GM12878 (cell line): ENCODE results near the gene MS4A4E.

ENCODE experiments used
- BCL11A ChIP-seq: IDR thresholded peaks from 2 replicates; pipeline ENCODE4 v1.6.1; 2011; ENCODE audit warnings: low read depth, low read length
- CBX5 ChIP-seq: sonication (generic); IDR thresholded peaks from 2 replicates; pipeline ENCODE4 v1.6.1; 2016; ENCODE audit warnings: low read depth, moderate library complexity, mild to moderate bottlenecking, inconsistent platforms
- CEBPB ChIP-seq, 2 experiments: fragments of 150-350 bp in 1 of 2; IDR thresholded peaks; 2 replicates each; pipeline ENCODE4 v1.6.1; 2012 to 2014; ENCODE audit warnings: low read depth in 2 of 2, low read length in 2 of 2, borderline replicate concordance in 1 of 2, inconsistent platforms in 1 of 2
- CREB1 ChIP-seq: IDR thresholded peaks from 2 replicates; pipeline ENCODE4 v1.6.1; 2012; ENCODE audit warnings: low read depth, mild to moderate bottlenecking, inconsistent platforms
- CTCF ChIP-seq, 3 experiments: IDR thresholded peaks in 2 of 3; conservative IDR thresholded peaks in 1 of 3; 2 replicates each; pipeline ENCODE4 v1.5.1; 2011; ENCODE audit warnings: low read depth in 3 of 3, low read length in 3 of 3, mild to moderate bottlenecking in 3 of 3, control low read depth in 2 of 3, moderate library complexity in 2 of 3, inconsistent platforms in 1 of 3, mixed read lengths in 1 of 3; ENCODE audit not compliant: control insufficient read depth in 2 of 3, insufficient read depth in 1 of 3; ENCODE audit errors: extremely low read depth in 1 of 3
- EP300 ChIP-seq, 2 experiments: fragments of 150-350 bp in 1 of 2; IDR thresholded peaks; 2 replicates each; pipeline ENCODE4 v1.6.1; 2011 to 2012; ENCODE audit warnings: low read depth in 2 of 2, low read length in 2 of 2, borderline replicate concordance in 1 of 2, improper control_type of control experiment in 1 of 2, inconsistent platforms in 1 of 2; ENCODE audit not compliant: control insufficient read depth in 1 of 2
- GABPA ChIP-seq: IDR thresholded peaks from 2 replicates; pipeline ENCODE4 v1.6.1; 2014; ENCODE audit warnings: antibody characterized with exemption, low read depth, mild to moderate bottlenecking, inconsistent platforms
- SREBF1 ChIP-seq: IDR thresholded peaks from 2 replicates; pipeline ENCODE4 v1.6.1; 2012; ENCODE audit warnings: mild to moderate bottlenecking, low read length
- ZNF24 ChIP-seq: fragments of 450-650 bp; IDR thresholded peaks from 2 replicates; pipeline ENCODE4 v1.6.1; 2017; ENCODE audit warnings: antibody characterized with exemption, mild to moderate bottlenecking

- TF ChIP-seq CEBPB (IDR thresholded peaks at IDR 0.05; ENCODE audit: borderline replicate concordance in 1 of 2, low read depth in 2 of 2, low read length in 2 of 2) (no peak), CBX5 (no peak), CTCF (IDR thresholded peaks at IDR 0.05 in 2 of 3, conservative IDR thresholded peaks at IDR 0.05 in 1 of 3; ENCODE audit: control insufficient read depth in 2 of 3, extremely low read depth in 1 of 3, insufficient read depth in 1 of 3, low read depth in 3 of 3, low read length in 3 of 3) (no peak), BCL11A (no peak), SREBF1 (no peak), ZNF24 (no peak), CREB1 (no peak), GABPA (no peak), EP300 (IDR thresholded peaks at IDR 0.05; ENCODE audit: borderline replicate concordance in 1 of 2, control insufficient read depth in 1 of 2, low read depth in 2 of 2, low read length in 2 of 2) (no peak)
Observed at GRCh38 chr11:60292145-60292544, 49.2 kb upstream of the MS4A4E start.
